ENCODE results near the gene GNPTAB. TPM values are rescaled to one million over a fixed set of nuclear protein-coding genes. Genes with fewer than 3 reads are reported as not detected.
"Not testable (repeated sequence)": the region's sequence is repeated elsewhere in the genome, so short reads cannot be mapped to it uniquely, and the experiment has no call there.

Gene GNPTAB
- total RNA-seq = 93.6 and 100 TPM in 2 replicates

DNA sequence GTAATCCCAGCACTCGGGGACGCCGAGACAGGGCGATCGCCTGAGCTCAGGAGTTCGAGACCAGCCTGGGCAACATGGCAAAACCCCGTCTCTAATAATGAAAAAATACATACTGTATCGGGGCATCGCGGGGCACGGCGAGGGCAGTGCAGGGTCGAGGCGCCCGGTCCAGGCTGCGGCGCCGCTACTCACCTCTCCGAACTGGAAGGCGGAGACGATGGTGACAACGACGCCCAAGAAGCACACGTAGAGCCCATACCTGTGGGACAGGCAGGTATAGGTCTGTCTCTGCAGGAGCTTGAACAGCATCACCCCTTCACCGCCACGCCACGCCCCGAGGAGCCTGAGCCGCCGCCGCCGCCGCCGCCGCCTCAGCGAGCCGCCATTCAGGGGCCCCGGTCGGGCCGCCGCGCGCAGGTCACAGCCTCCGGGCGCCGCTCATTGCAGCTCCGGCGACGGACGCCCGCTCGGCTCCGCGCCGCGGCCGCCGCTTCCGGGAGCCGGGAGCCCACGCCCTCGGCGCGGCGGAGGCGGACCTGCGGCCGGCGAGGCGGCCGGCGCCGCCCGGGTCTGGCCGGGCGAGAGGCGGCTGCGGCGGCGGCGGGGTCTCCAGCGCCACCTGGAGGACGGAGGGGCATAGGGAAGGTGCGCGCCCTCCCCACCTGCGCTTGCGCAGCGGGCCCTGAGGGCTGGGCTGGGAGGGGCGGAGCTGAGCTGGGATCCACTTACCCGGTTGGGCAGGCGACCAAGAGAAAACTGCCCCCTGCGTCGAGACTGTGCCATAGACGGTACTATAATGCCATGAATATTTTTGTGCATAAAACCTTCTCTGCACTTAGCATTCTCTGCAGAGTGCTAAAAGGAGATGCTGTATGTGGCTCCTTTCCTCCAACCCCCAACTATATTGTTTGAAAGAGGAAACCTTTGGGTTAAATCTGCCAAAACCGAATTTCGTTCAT lies at the start of gene GNPTAB:
GNPTAB (minus strand) TSS at position 593 of the 959 bp plus-strand sequence; CDS start at position 309, 284 bp downstream.
- Mint-ChIP-seq H3K36me3 (ENCODE audit: low read depth) (peaks cover 23% of the 10 kb centered on the region), H3K9me3 (no peaks in the 10 kb centered on the region), H3K27me3 (ENCODE audit: low read depth) (no peaks in the 10 kb centered on the region), H3K4me1 (ENCODE audit: low read depth) (peaks cover 39% of the 10 kb centered on the region), H3K27ac (peak within 1 kb of the TSS; percentile 92), H3K4me3 (ENCODE audit: low read depth) (peak within 1 kb of the TSS; percentile 98)
- DNase-seq (ENCODE audit: low spot score) = peak; percentile 92
- intact Hi-C loops (cut with micrococcal nuclease) = loop anchor here (1.0 to 5.0 kb wide), 6 partner anchors 37 to 424 kb away; partner anchors contain the start of genes ARL1, CHPT1 and DRAM1

DNA sequence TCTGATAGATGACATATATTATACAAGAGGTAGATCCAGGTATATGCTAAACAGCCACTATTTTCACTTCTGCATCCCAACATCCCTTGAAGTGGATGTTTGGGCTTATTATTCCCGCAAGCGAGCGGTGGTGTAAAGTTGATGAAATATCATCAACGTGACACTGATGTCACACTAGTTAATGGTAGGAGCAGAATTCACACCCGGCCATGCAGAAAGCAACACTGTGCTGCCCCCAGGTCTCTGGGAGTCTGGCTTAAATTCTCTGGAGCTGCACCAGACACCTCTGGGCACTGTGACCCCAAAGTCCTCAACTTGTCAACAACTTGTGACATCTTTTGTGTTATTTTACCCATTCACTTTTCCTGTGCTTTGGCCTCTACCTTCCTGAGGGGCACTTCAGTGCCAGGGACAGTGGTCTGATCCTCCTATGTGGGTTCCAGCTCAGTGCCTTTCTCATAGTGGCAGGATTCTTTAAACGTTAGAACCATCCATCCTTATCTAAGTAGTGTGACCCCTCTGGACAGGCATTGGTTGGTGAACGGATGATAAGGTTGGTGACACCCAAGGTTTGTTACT lies 47.6 kb upstream of the GNPTAB start:
- Mint-ChIP-seq H3K4me1 (ENCODE audit: low read depth) (peaks cover 15% of the 10 kb centered on the region), H3K4me3 (ENCODE audit: low read depth) (peak overlapping the region; percentile 91), H3K36me3 (ENCODE audit: low read depth) (peaks cover 2% of the 10 kb centered on the region), H3K9me3 (no peaks in the 10 kb centered on the region), H3K27ac (peak overlapping the region; percentile 90), H3K27me3 (ENCODE audit: low read depth) (peaks cover 12% of the 10 kb centered on the region)
- DNase-seq (ENCODE audit: low spot score) = no peak
- intact Hi-C loops (cut with micrococcal nuclease) = loop anchor here (5.0 kb wide), 1 partner anchor 46 kb away; the partner anchor contains the start of gene GNPTAB

DNA sequence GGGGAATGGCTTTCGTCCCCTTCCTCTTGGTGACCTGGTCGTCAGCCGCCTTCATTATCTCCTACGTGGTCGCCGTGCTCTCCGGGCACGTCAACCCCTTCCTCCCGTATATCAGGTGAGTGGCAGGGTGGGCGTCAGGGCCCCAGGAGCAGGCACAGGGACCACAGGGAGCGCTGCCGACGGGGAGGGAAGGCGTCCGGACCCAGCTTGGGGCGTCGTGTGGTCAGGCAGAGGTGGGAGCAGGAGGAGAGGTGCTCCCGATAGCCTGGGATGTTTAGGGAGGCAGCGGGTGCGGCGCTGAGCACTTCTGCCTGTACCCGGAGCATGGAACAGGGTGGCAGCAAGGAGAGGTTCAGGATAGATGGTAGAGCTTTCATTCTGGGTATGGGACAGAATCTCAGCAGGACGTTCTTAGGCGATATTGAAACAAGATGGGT lies 47.1 kb upstream of the GNPTAB start:
- H3K27me3 Mint-ChIP-seq (ENCODE audit: low read depth) = peaks cover 12% of the 10 kb centered on the region
- intact Hi-C loops (cut with micrococcal nuclease) = loop anchor here (5.0 kb wide), 1 partner anchor 46 kb away; the partner anchor contains the start of gene GNPTAB
- H3K27ac Mint-ChIP-seq = peak overlapping the region; percentile 90
- H3K9me3 Mint-ChIP-seq = no peaks in the 10 kb centered on the region
- H3K4me1 Mint-ChIP-seq (ENCODE audit: low read depth) = peaks cover 15% of the 10 kb centered on the region
- DNase-seq (ENCODE audit: low spot score) = no peak
- H3K4me3 Mint-ChIP-seq (ENCODE audit: low read depth) = peak overlapping the region; percentile 91
- peaks cover 2% of the 10 kb centered on the region for H3K36me3 Mint-ChIP-seq (ENCODE audit: low read depth)

DNA sequence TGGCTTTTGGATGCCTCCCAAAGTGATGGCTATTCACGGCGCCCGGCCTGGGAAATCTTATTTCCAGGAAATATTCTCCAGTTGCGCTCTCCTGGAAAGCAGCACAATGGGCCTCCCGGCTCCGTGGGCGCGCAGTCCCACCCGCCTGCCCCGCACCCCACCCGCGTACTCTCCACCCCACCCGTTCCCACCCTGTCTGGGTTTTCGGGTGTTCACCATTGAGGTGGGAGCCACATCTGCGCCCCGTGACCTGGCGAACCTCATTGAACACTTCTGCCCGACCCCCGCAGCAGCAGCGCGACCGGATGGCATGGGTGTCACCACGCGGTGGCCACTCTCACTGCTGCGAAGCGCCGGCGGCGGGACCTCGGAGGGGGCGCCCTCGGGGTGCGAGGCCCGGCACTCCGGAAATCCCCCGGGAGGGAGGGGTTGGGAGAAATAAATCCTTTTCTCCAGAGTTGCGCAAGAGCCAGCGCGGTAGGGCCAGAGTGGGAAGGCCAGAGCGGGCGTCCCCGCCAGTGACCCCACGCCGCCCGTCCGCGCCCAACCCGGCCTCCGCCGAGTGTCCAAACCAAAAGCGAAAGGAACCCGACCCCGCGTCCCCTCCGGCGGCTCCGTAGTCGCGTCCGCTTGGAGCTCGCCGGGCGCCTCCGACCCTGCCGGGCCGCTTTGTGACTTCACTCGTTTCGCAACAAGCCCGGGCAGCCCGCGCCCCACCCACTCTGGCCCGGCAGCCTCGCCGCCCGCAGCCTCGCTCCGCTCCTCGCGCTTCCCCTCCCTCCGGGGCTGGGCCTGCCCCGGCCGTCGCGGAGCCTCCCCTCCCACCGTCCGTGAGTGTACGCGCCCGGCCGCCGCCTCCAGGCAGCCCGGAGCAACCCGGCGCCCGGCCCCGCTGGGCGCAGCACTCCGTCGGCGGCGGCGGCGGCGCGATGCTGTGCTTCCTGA lies 46.4 kb upstream of the GNPTAB start, which contains the start of gene DRAM1:
DRAM1 (plus strand) TSS at position 720 of the 945 bp plus-strand sequence; CDS start at position 930, 210 bp downstream.
- DNase-seq (ENCODE audit: low spot score) = peak; percentile 73
- Mint-ChIP-seq H3K9me3 (no peaks in the 10 kb centered on the region), H3K27me3 (ENCODE audit: low read depth) (peaks cover 12% of the 10 kb centered on the region), H3K27ac (peak within 1 kb of the TSS; percentile 90), H3K36me3 (ENCODE audit: low read depth) (peaks cover 2% of the 10 kb centered on the region), H3K4me1 (ENCODE audit: low read depth) (peaks cover 15% of the 10 kb centered on the region), H3K4me3 (ENCODE audit: low read depth) (peak within 1 kb of the TSS; percentile 91)
- intact Hi-C loops (cut with micrococcal nuclease) = loop anchor here (5.0 kb wide), 1 partner anchor 45 kb away; the partner anchor contains the start of gene GNPTAB

DNA sequence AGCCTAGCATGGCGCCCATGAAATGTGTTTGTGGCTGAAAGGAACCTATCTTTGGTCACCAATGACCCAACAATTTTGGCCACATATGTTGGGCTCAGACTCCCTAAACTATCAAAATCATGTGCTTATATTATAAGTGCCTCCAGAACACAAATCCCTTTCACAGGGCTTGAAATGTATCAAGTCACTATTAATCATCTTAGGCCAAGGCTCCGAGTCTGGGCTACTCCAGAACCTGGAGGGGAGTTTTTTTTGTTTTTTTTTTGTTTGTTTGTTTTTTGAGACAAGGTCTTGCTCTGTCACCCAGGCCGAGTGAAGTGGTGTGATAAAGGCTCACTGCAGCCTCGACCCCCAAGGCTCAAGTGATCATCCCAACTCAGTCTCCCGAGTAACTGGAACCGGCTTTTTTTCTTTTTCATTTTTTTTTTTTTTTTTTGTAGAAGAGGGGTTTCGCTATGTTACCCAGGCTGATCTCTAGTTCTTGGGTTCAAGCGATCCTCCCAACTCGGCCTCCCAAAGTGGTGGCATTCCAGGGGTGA lies 45.6 kb upstream of the GNPTAB start:
- Mint-ChIP-seq H3K36me3 (ENCODE audit: low read depth) (peaks cover 2% of the 10 kb centered on the region), H3K27ac (peak overlapping the region; percentile 46), H3K4me3 (ENCODE audit: low read depth) (peak overlapping the region; percentile 91), H3K27me3 (ENCODE audit: low read depth) (peaks cover 10% of the 10 kb centered on the region), H3K9me3 (no peaks in the 10 kb centered on the region), H3K4me1 (ENCODE audit: low read depth) (peaks cover 13% of the 10 kb centered on the region)
- intact Hi-C loops (cut with micrococcal nuclease) = loop anchor here (5.0 kb wide), 1 partner anchor 44 kb away; the partner anchor contains the start of gene GNPTAB
- no peak for DNase-seq (ENCODE audit: low spot score)

DNA sequence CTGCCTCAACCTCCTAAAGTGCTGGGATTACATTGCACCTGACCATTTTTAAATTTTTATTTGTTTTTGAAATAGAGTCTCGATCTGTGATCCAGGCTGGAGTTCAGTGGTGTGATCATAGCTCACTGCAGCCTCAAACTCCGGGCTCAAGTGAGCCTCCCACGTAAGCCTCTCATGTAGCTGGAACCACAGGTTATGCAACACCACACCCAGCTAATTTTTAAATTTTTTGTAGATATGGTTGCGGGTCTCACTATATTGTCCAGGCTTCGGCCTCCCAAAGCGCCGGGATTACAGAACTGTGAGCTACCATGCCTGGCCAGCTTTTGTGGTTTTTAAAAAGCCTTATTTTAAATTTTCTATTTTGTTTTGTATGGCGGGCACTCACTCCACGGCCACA lies 44.4 kb upstream of the GNPTAB start:
- H3K27me3 Mint-ChIP-seq (ENCODE audit: low read depth) = peaks cover 8% of the 10 kb centered on the region
- H3K4me1 Mint-ChIP-seq (ENCODE audit: low read depth) = peaks cover 13% of the 10 kb centered on the region
- H3K9me3 Mint-ChIP-seq = no peaks in the 10 kb centered on the region
- no peak for DNase-seq (ENCODE audit: low spot score)
- no peak overlapping the region for H3K4me3 Mint-ChIP-seq (ENCODE audit: low read depth)
- peaks cover 2% of the 10 kb centered on the region for H3K36me3 Mint-ChIP-seq (ENCODE audit: low read depth)
- H3K27ac Mint-ChIP-seq = no peak overlapping the region
- intact Hi-C loops (cut with micrococcal nuclease) = loop anchor here (5.0 kb wide), 1 partner anchor 43 kb away; the partner anchor contains the start of gene GNPTAB

DNA sequence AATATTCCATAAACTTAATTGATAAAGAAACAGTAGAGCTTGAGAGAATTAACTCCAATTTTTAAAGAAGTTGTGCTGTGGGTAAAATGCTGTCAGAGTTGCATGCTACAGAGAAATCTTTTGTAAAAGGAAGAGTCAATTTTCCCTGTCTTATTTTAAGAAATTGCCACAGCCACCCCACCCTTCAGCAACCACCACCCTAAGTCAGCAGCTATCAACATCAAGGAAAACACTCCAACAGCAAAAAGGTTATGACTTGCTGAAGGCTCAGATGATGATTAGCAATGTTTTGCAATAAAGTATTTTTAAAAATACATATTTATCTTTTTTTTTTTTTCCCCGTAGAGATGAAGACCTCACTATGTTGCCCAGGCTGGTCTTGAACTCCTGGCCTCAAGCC lies 40.2 kb upstream of the GNPTAB start:
- Mint-ChIP-seq H3K27ac (no peak overlapping the region), H3K4me3 (ENCODE audit: low read depth) (no peak overlapping the region), H3K36me3 (ENCODE audit: low read depth) (no peaks in the 10 kb centered on the region), H3K9me3 (peaks cover 7% of the 10 kb centered on the region), H3K4me1 (ENCODE audit: low read depth) (peaks cover 9% of the 10 kb centered on the region), H3K27me3 (ENCODE audit: low read depth) (peaks cover 2% of the 10 kb centered on the region)
- no peak for DNase-seq (ENCODE audit: low spot score)
- intact Hi-C loops (cut with micrococcal nuclease) = no loop called here

DNA sequence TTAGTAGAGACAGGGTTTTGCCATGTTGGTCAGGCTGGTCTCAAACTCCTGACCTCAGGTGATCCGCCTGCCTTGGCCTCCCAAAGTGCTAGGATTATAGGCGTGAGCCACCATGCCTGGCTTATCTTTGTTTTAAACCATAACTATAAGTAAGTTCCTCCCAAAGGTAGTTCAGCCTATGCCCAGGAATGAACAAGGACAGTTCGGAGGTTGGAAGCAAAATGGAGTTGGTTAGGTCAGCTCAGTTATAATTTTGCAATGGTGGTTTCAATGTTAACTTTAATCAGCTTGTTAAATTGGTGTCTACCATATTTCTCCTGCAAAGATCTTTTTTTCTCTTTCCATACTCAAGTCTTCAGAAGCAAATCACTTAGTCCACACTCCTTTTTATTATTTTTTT lies 36.9 kb upstream of the GNPTAB start:
- H3K36me3 Mint-ChIP-seq (ENCODE audit: low read depth); DNase-seq (ENCODE audit: low spot score); intact Hi-C loops (cut with micrococcal nuclease); H3K27ac Mint-ChIP-seq; H3K4me3 Mint-ChIP-seq (ENCODE audit: low read depth); H3K27me3 Mint-ChIP-seq (ENCODE audit: low read depth); H3K4me1 Mint-ChIP-seq (ENCODE audit: low read depth): not testable (repeated sequence)
- peaks cover 21% of the 10 kb centered on the region for H3K9me3 Mint-ChIP-seq

DNA sequence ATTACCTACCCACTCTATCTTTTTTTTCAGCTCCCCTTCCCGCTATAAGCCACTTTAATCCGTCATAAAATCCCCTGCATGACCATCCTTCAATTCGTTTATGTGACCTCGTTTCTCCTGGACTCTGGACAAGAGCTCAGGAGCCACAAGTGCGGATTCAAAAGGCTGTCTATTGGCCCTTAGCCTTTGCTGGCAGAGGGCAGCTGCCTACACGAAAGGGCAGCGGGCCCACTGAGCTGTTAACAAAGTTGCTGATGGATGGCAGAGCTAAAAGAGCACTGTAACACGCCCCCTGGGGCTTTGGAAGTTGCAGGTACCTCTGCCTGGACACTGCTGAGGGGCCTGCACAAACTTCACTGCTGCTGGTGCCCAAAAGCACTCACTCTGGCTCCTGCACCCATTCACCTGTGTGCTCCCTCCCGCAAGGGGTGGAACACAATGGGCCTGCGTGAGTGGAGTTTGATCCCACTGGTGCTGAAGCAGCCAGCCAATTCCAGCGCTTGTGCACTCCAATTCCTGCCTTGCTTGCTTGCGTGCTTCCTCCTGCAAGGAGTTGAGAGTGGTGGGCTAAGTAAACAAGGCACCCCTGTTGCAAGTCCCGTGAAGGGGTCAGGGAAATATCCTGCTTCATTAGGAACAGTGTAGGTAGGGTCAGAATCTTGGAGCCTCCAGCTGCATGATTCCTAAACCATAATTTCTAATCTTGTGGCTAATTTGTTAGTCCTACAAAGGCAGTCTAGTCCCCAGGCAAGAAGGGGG lies 36.0 kb upstream of the GNPTAB start:
- Mint-ChIP-seq H3K4me3 (ENCODE audit: low read depth) (no peak overlapping the region), H3K27me3 (ENCODE audit: low read depth) (peaks cover 2% of the 10 kb centered on the region), H3K36me3 (ENCODE audit: low read depth) (peaks cover 7% of the 10 kb centered on the region), H3K4me1 (ENCODE audit: low read depth) (peaks cover 10% of the 10 kb centered on the region), H3K9me3 (peaks cover 21% of the 10 kb centered on the region), H3K27ac (no peak overlapping the region)
- DNase-seq (ENCODE audit: low spot score) = no peak
- intact Hi-C loops (cut with micrococcal nuclease) = no loop called here

DNA sequence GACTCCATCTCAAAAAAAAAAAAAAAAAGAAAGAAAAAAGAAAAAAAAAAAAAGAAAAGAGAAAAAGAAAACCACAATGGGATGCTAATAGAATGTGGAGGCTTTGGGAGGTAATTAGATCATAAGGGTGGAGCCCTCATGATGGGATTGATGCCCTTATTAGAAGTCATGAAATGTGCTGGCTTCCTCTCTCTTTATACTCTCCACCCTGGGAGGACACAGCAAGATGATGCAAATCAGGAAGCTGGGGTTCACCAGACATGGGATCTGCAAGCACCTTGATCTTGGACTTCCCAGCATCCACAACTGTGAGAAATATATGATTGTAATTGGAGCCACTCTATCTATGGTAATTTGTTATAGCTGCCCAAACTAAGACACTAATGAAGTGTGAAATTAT lies 33.2 kb upstream of the GNPTAB start:
- Mint-ChIP-seq H3K27ac (no peak overlapping the region), H3K4me3 (ENCODE audit: low read depth) (no peak overlapping the region), H3K36me3 (ENCODE audit: low read depth) (peaks cover 7% of the 10 kb centered on the region), H3K4me1 (ENCODE audit: low read depth) (peaks cover 31% of the 10 kb centered on the region), H3K27me3 (ENCODE audit: low read depth) (no peaks in the 10 kb centered on the region), H3K9me3 (peaks cover 21% of the 10 kb centered on the region)
- DNase-seq (ENCODE audit: low spot score) = no peak
- intact Hi-C loops (cut with micrococcal nuclease) = no loop called here

DNA sequence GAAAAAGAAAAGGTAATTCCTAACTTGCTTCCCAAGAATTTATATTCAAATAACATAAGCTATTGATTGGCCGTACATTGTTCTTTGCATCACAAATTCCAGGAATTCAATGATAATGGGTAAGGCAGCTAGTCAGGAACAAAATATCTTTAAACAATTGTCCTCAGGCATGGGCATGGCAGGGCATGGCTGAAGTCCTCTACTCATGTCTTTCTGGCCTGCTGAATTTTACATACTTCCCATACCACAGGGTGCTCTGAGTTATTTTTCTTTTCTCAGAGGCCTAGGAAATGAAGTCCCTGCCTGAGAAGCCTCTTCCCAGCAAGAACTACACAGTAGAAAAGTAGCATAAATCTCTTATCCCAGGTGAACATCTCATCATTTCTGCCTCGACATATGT lies 31.5 kb upstream of the GNPTAB start:
- intact Hi-C loops (cut with micrococcal nuclease) = no loop called here
- Mint-ChIP-seq H3K4me1 (ENCODE audit: low read depth) (peaks cover 31% of the 10 kb centered on the region), H3K4me3 (ENCODE audit: low read depth) (no peak overlapping the region), H3K27me3 (ENCODE audit: low read depth) (no peaks in the 10 kb centered on the region), H3K9me3 (peaks cover 21% of the 10 kb centered on the region), H3K27ac (no peak overlapping the region), H3K36me3 (ENCODE audit: low read depth) (peaks cover 7% of the 10 kb centered on the region)
- DNase-seq (ENCODE audit: low spot score) = no peak
